Trophoblast cell (in vitro differentiated cells and primary cell): Measurements from ENCODE around the gene WLS.

Source experiments
- DNase-seq, 2 donors: peaks; one replicate each; pipeline ENCODE4 v3.0.0-alpha.2; 2016
- H2AFZ ChIP-seq: 2 replicates; pipeline ENCODE4 v1.6.1; 2013; ENCODE audit warnings: low read length, moderate library complexity, mild to moderate bottlenecking; ENCODE audit not compliant: insufficient read depth, poor library complexity
- H2AK5ac ChIP-seq: 2 replicates; pipeline ENCODE4 v1.6.1; 2013; ENCODE audit warnings: mild to moderate bottlenecking, low read length
- H2BK120ac ChIP-seq: 2 replicates; pipeline ENCODE4 v1.6.1; 2013; ENCODE audit warnings: low read length, mild to moderate bottlenecking, moderate library complexity; ENCODE audit not compliant: insufficient read depth, poor library complexity
- H2BK12ac ChIP-seq: 2 replicates; pipeline ENCODE4 v1.6.1; 2013; ENCODE audit warnings: mild to moderate bottlenecking, low read length, moderate library complexity
- H2BK5ac ChIP-seq: 2 replicates; pipeline ENCODE4 v1.6.1; 2013; ENCODE audit warnings: low read length, low read depth, moderate library complexity, mild to moderate bottlenecking; ENCODE audit not compliant: poor library complexity
- H3K14ac ChIP-seq: 2 replicates; pipeline ENCODE4 v1.6.1; 2013; ENCODE audit warnings: mild to moderate bottlenecking, low read length
- H3K18ac ChIP-seq: 2 replicates; pipeline ENCODE4 v1.6.1; 2013; ENCODE audit warnings: mild to moderate bottlenecking, low read length
- H3K23ac ChIP-seq: 2 replicates; pipeline ENCODE4 v1.6.1; 2013; ENCODE audit warnings: low read length
- H3K27ac ChIP-seq: 2 replicates; pipeline ENCODE4 v1.5.1; 2013; ENCODE audit warnings: low read depth, mild to moderate bottlenecking, inconsistent platforms, low read length, moderate library complexity
- H3K27me3 ChIP-seq: 2 replicates; pipeline ENCODE4 v1.6.1; 2013; ENCODE audit warnings: inconsistent platforms, mild to moderate bottlenecking, low read length, moderate library complexity; ENCODE audit not compliant: insufficient read depth
- H3K36me3 ChIP-seq, 2 experiments: 1 replicate in 1 of 2; 2 replicates in 1 of 2; pipeline ENCODE4 v1.6.1; 2013; ENCODE audit warnings: low read length in 2 of 2, mild to moderate bottlenecking in 2 of 2, moderate library complexity in 1 of 2; ENCODE audit not compliant: insufficient read depth in 2 of 2, control insufficient read depth in 1 of 2
- H3K4ac ChIP-seq: 2 replicates; pipeline ENCODE4 v1.6.1; 2013; ENCODE audit warnings: low read depth, mild to moderate bottlenecking, low read length, moderate library complexity
- H3K4me1 ChIP-seq, 2 experiments: 1 replicate in 1 of 2; 2 replicates in 1 of 2; pipeline ENCODE4 v1.6.1; 2013; ENCODE audit warnings: low read length in 2 of 2, mild to moderate bottlenecking in 2 of 2, moderate library complexity in 1 of 2; ENCODE audit not compliant: insufficient read depth in 2 of 2, control insufficient read depth in 1 of 2
- H3K4me2 ChIP-seq: 2 replicates; pipeline ENCODE4 v1.6.1; 2013; ENCODE audit warnings: inconsistent platforms, mild to moderate bottlenecking, low read length, moderate library complexity
- H3K4me3 ChIP-seq: 2 replicates; pipeline ENCODE4 v1.5.1; 2013; ENCODE audit warnings: mild to moderate bottlenecking, low read depth, low read length, inconsistent platforms
- H3K79me1 ChIP-seq: one replicate; pipeline ENCODE4 v1.6.1; 2013; ENCODE audit warnings: low read length
- H3K79me2 ChIP-seq: 2 replicates; pipeline ENCODE4 v1.6.1; 2013; ENCODE audit warnings: low read length, mild to moderate bottlenecking; ENCODE audit not compliant: control insufficient read depth, insufficient read depth, poor library complexity
- H3K9ac ChIP-seq: 2 replicates; pipeline ENCODE4 v1.6.1; 2013; ENCODE audit warnings: mild to moderate bottlenecking, low read length
- H3K9me3 ChIP-seq: 2 replicates; pipeline ENCODE4 v1.6.1; 2013; ENCODE audit warnings: low read depth, mild to moderate bottlenecking, control low read depth, inconsistent platforms, low read length; ENCODE audit not compliant: insufficient read depth
- H4K12ac ChIP-seq: 2 replicates; pipeline ENCODE4 v1.6.1; 2013; ENCODE audit warnings: low read depth, mild to moderate bottlenecking, low read length, moderate library complexity
- H4K8ac ChIP-seq: 2 replicates; pipeline ENCODE4 v1.6.1; 2013; ENCODE audit warnings: low read depth, mild to moderate bottlenecking, low read length, moderate library complexity
- H4K91ac ChIP-seq: one replicate; pipeline ENCODE4 v1.6.1; 2013; ENCODE audit warnings: low read depth, mild to moderate bottlenecking, low read length, moderate library complexity
- WGBS: extraction: QIAGEN DNeasy Blood & Tissue Kit; methylation state at CpG from one replicate; pipeline ENCODE4 v1.1.7; 2013; ENCODE audit warnings: missing lambda C conversion rate; ENCODE audit not compliant: insufficient read length, insufficient coverage; ENCODE audit errors: extremely low coverage; 5-methylcytosine and 5-hydroxymethylcytosine counted together

WLS gene

DNA sequence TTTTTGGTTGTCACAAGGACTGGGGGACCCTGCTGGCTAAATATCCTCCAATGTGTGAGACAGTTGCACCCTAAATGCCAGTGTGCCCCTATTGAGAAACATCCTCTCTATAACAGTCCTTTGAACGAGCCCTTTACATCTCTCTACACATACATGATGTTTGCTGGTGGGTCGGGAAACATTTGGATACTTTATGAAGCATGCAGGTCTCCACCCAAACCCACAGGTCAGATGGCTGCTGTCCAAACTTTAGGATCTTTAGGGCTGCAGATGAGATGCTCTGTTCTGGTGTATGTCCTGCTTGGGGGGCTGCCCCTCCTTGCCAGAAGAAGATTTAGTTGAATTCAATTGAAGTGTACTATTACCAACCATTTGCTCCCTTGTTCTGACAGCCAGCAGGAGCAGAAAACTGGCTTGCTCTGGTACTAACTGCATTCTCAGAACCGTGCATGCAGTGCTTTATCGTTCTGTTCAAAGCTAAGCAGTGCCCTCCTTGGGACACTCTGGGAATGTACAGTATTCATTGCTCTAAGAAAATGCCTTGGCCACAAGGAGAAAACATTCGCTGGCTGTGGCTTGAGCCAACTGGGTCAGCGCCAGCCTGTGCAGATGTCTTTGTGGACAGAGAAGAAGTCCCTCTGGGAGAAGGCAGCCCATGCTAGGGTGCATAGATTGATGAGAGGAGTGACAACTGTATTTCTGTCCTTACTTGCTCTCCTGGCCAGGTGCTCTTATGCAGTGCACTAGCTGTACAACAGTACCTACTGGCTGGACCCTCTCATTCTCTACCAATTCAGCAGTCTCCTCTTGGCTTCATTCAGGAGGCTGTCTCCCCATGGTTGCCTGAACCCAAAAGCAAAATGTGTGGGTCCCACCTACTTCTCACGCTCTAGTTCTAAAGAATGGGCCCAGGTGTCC is 120.5 kb downstream of the WLS start:
- H2BK120ac ChIP-seq: no peak overlapping the region
- no peaks in the 10 kb centered on the region for H3K79me2 ChIP-seq
- H3K14ac ChIP-seq: no peak overlapping the region
- no peak overlapping the region for H4K91ac ChIP-seq
- no peak overlapping the region for H4K12ac ChIP-seq
- no peak overlapping the region for H2AK5ac ChIP-seq
- H4K8ac ChIP-seq: no peak overlapping the region
- no peak overlapping the region for H3K18ac ChIP-seq
- H2BK5ac ChIP-seq: no peak overlapping the region
- H2BK12ac ChIP-seq: no peak overlapping the region
- H3K4me3 ChIP-seq: no peak overlapping the region
- no peaks in the 10 kb centered on the region for H3K4me1 ChIP-seq
- H3K36me3 ChIP-seq: peaks cover 7 to 15% of the 10 kb centered on the region in 2 experiments
- no peak overlapping the region for H3K9ac ChIP-seq
- no peaks in the 10 kb centered on the region for H3K27me3 ChIP-seq
- H3K27ac ChIP-seq: no peak overlapping the region
- H3K4ac ChIP-seq: no peak overlapping the region
- no peaks in the 10 kb centered on the region for H3K9me3 ChIP-seq
- no peak overlapping the region for H3K23ac ChIP-seq
- no peak overlapping the region for H3K4me2 ChIP-seq
- H3K79me1 ChIP-seq: no peaks in the 10 kb centered on the region
- no CpG with 5 or more reads among the region's 7 CpGs for WGBS
- no peak overlapping the region for H2AFZ ChIP-seq
- peak; percentile 31 to 67 for DNase-seq

DNA sequence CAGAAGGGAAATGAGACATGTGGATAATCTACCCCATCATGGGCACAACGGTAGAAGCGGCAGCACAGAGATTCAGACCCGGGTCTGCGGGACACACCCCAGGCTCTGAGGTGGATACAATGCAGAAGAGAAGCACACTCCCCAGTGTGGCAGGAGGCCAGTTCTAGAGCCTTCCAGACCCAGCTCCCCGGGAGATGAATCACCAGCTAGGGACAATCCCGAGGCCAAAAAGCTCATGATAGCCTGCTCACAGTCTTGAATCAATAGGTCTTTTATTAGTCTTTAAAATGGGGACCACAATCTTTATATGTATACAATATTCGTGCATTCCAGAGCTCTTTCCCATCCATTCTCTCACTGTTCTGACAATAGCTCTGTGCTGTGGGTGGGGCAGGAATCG is 124.6 kb downstream of the WLS start:
- H3K9me3 ChIP-seq: no peaks in the 10 kb centered on the region
- no peaks in the 10 kb centered on the region for H3K79me2 ChIP-seq
- peaks cover 4 to 5% of the 10 kb centered on the region in 2 experiments for H3K36me3 ChIP-seq
- H2BK5ac ChIP-seq: no peak overlapping the region
- H2AK5ac ChIP-seq: no peak overlapping the region
- no CpG with 5 or more reads among the region's 8 CpGs for WGBS
- no peak overlapping the region for H2BK120ac ChIP-seq
- H4K91ac ChIP-seq: no peak overlapping the region
- no peak overlapping the region for H3K4me2 ChIP-seq
- no peak overlapping the region for H2BK12ac ChIP-seq
- no peak overlapping the region for H3K18ac ChIP-seq
- no peak overlapping the region for H4K8ac ChIP-seq
- no peak overlapping the region for H2AFZ ChIP-seq
- no peak overlapping the region for H4K12ac ChIP-seq
- H3K4me1 ChIP-seq: no peaks in the 10 kb centered on the region
- DNase-seq: no peak
- no peak overlapping the region for H3K9ac ChIP-seq
- H3K27me3 ChIP-seq: no peaks in the 10 kb centered on the region
- no peak overlapping the region for H3K23ac ChIP-seq
- no peaks in the 10 kb centered on the region for H3K79me1 ChIP-seq
- no peak overlapping the region for H3K4ac ChIP-seq
- H3K14ac ChIP-seq: no peak overlapping the region
- H3K4me3 ChIP-seq: no peak overlapping the region
- H3K27ac ChIP-seq: no peak overlapping the region

- Histone ChIP-seq H3K27me3 (no peaks in the 10 kb centered on the region), H3K4me3 (no peak overlapping the region), H3K36me3 (peaks cover 4 to 7% of the 10 kb centered on the region in 2 experiments), H3K27ac (no peak overlapping the region), H2BK120ac (no peak overlapping the region), H3K9ac (no peak overlapping the region), H3K9me3 (no peaks in the 10 kb centered on the region), H3K4me2 (no peak overlapping the region), H2BK5ac (no peak overlapping the region), H4K8ac (no peak overlapping the region), H4K91ac (no peak overlapping the region), H3K4ac (no peak overlapping the region), H2AK5ac (no peak overlapping the region), H2AFZ (no peak overlapping the region), H3K23ac (no peak overlapping the region), H3K79me2 (no peaks in the 10 kb centered on the region), H3K14ac (no peak overlapping the region), H3K18ac (no peak overlapping the region), H4K12ac (no peak overlapping the region), H2BK12ac (no peak overlapping the region), H3K4me1 (no peaks in the 10 kb centered on the region), H3K79me1 (no peaks in the 10 kb centered on the region)
- WGBS: no CpG with 5 or more reads among the region's 5 CpGs
- DNase-seq: no peak
Observed at GRCh38 chr1:68103884-68104554, 128.3 kb downstream of the WLS start.

GRCh38 chr1:68103011-68103545 is 129.2 kb downstream of the WLS start:
- Histone ChIP-seq H3K18ac (no peak overlapping the region), H4K8ac (no peak overlapping the region), H3K4me2 (no peak overlapping the region), H3K9ac (no peak overlapping the region), H3K9me3 (no peaks in the 10 kb centered on the region), H4K91ac (no peak overlapping the region), H3K27me3 (no peaks in the 10 kb centered on the region), H3K4me1 (no peaks in the 10 kb centered on the region), H4K12ac (no peak overlapping the region), H3K79me2 (no peaks in the 10 kb centered on the region), H3K23ac (no peak overlapping the region), H2BK12ac (no peak overlapping the region), H3K36me3 (peaks cover 4 to 7% of the 10 kb centered on the region in 2 experiments), H2AK5ac (no peak overlapping the region), H3K27ac (no peak overlapping the region), H2BK120ac (no peak overlapping the region), H2BK5ac (no peak overlapping the region), H2AFZ (no peak overlapping the region), H3K14ac (no peak overlapping the region), H3K4ac (no peak overlapping the region), H3K79me1 (no peaks in the 10 kb centered on the region), H3K4me3 (no peak overlapping the region)
- WGBS: no CpG with 5 or more reads among the region's 5 CpGs
- DNase-seq: no peak
